ENCODE results near the gene AGPAT3.

- TF ChIP-seq EP300 (IDR thresholded peaks at IDR 0.05) = no peak
- TF ChIP-seq, protein P1, sequence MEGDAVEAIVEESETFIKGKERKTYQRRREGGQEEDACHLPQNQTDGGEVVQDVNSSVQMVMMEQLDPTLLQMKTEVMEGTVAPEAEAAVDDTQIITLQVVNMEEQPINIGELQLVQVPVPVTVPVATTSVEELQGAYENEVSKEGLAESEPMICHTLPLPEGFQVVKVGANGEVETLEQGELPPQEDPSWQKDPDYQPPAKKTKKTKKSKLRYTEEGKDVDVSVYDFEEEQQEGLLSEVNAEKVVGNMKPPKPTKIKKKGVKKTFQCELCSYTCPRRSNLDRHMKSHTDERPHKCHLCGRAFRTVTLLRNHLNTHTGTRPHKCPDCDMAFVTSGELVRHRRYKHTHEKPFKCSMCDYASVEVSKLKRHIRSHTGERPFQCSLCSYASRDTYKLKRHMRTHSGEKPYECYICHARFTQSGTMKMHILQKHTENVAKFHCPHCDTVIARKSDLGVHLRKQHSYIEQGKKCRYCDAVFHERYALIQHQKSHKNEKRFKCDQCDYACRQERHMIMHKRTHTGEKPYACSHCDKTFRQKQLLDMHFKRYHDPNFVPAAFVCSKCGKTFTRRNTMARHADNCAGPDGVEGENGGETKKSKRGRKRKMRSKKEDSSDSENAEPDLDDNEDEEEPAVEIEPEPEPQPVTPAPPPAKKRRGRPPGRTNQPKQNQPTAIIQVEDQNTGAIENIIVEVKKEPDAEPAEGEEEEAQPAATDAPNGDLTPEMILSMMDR (IDR thresholded peaks at IDR 0.05) = no peak
Measured at GRCh38 chr21:43818685-43819084, 46.3 kb upstream of the AGPAT3 start.

All from suprapubic skin (tissue), 3 donors.